Activated naive CD4-positive, alpha-beta T cell treated with anti-CD3 and anti-CD28 coated beads, Interleukin-2, amount 10 ng/mL, durations not matched to agents 7 days and 5 days (primary cell): ENCODE results near the gene RRP12.
A peak's percentile ranks its signal among the peaks of the same experiment; 100 is the strongest.
"Not testable (repeated sequence)": the region's sequence is repeated elsewhere in the genome, so short reads cannot be mapped to it uniquely, and the experiment has no call there.

Experiments used
- CTCF ChIA-PET: fragments of 350-600 bp; sonication (Branson Sonifier 250); formaldehyde crosslinking; loops from one replicate; lab custom pipeline; 2021; ENCODE audit warnings: antibody characterized with exemption; lab: Charles Lee
- DNase-seq: peaks from one replicate; pipeline ENCODE4 v3.0.0-alpha.2; 2020
- H3K27ac Mint-ChIP-seq: one replicate; pipeline ENCODE4 v1.8.0; 2021; ENCODE audit warnings: mild to moderate bottlenecking, moderate library complexity, mixed read lengths
- H3K27me3 Mint-ChIP-seq: one replicate; pipeline ENCODE4 v1.8.0; 2021; ENCODE audit warnings: mild to moderate bottlenecking, mixed read lengths
- H3K36me3 Mint-ChIP-seq: one replicate; pipeline ENCODE4 v1.8.0; 2021; ENCODE audit warnings: mixed read lengths
- H3K4me1 Mint-ChIP-seq: one replicate; pipeline ENCODE4 v1.8.0; 2021; ENCODE audit warnings: mixed read lengths
- H3K4me3 Mint-ChIP-seq: one replicate; pipeline ENCODE4 v1.8.0; 2021; ENCODE audit warnings: mild to moderate bottlenecking, moderate library complexity, mixed read lengths
- H3K9me3 Mint-ChIP-seq: one replicate; pipeline ENCODE4 v1.8.0; 2021; ENCODE audit warnings: mixed read lengths

The RRP12 gene

DNA sequence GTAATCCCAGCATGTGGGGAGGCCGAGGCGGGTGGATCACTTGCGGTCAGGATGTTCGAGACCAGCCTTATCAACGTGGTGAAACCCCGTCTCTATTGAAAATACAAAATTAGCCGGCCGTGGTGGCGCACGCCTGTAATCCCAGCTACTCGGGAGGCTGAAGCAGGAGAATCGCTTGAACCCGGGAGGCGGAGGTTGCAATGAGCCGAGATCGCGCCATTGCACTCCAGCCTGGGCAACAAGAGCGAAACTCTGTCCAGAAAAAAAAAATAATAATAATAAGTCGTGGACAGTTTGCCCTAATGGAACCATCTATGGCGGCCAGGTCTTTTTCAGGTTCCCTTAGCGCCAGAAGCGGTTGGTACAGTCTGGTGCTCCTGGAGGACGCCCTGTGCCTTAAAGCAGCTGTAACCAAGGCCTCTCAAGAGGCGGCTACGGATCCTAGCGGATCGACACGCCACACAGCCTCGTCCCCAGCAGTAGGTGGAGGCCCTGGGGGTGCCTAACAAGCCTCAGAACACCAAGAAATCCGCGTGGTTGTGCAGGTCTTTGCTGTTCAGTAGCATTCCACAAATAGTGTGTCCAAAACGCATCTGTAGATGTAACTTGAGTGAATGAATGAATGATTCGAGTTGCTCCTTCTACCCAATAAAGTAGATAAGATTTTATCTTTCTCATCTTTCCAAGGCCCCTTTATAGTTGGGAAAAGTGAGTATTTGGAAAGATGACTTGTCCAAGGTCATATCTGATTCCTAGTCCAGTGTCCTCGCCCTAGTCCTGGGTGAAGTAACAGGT, 25.8 kb upstream of the RRP12 start:
- H3K9me3 Mint-ChIP-seq = no peaks in the 10 kb centered on the region
- H3K36me3 Mint-ChIP-seq = peaks cover 50% of the 10 kb centered on the region
- no peak for DNase-seq
- H3K4me3 Mint-ChIP-seq = peak overlapping the region; percentile 88
- peak overlapping the region; percentile 94 for H3K27ac Mint-ChIP-seq
- H3K4me1 Mint-ChIP-seq = peaks cover 49% of the 10 kb centered on the region
- CTCF ChIA-PET = interaction anchor here (1.0 to 3.7 kb wide), 7 partner anchors 9 to 37 kb away, joined by 3 to 24 read pairs (median 5); partner anchors contain the start of gene RRP12
- H3K27me3 Mint-ChIP-seq = peaks cover 3% of the 10 kb centered on the region

DNA sequence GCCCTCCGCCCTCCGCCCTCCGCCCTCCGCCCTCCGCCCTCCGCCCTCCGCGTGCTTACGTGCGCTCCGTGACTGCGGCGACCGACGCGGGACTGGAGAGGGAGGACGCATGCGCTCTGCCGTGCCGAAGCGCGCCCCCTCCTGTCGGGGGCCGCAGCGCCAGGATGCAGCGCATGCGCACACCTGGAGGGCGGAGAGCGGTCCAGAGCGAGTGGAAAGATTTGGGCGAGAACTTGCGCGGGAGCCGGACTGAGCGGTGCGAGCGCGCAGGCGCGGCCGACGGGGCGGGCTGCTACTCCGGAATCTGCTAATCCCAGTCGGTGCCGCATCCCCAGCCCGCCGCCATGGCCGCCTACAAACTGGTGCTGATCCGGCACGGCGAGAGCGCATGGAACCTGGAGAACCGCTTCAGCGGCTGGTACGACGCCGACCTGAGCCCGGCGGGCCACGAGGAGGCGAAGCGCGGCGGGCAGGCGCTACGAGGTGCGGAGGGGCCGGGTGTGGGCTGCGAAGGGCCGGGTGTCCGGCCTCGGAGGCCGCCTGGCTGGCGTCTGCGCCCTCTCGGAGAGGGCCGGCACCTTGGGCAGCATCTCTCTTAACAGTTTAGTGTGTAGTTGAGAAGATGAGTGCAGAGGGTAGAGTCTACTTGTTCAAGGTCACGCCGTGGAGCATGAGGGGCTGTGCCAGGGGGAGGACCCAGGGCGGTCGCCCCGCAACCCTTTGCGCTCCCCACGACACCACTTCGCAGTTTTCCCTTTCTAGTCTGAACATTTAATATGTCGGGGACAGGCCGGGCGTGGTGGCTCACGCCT, 25.0 kb upstream of the RRP12 start, which contains the start of gene PGAM1:
Gene PGAM1, plus strand, starts transcription at position 228 of the 812 bp plus-strand sequence. Its CDS starts 117 bp downstream, at position 345.
- H3K4me1 Mint-ChIP-seq = peaks cover 54% of the 10 kb centered on the region
- CTCF ChIA-PET = interaction anchor here (3.7 kb wide), 1 partner anchor 17 kb away, joined by 24 read pairs; no protein-coding TSS in a partner anchor
- peak within 1 kb of the TSS; percentile 94 for H3K27ac Mint-ChIP-seq
- DNase-seq = peak; percentile 95
- H3K4me3 Mint-ChIP-seq = peak within 1 kb of the TSS; percentile 88
- peaks cover 43% of the 10 kb centered on the region for H3K36me3 Mint-ChIP-seq
- peaks cover 3% of the 10 kb centered on the region for H3K27me3 Mint-ChIP-seq
- no peaks in the 10 kb centered on the region for H3K9me3 Mint-ChIP-seq

DNA sequence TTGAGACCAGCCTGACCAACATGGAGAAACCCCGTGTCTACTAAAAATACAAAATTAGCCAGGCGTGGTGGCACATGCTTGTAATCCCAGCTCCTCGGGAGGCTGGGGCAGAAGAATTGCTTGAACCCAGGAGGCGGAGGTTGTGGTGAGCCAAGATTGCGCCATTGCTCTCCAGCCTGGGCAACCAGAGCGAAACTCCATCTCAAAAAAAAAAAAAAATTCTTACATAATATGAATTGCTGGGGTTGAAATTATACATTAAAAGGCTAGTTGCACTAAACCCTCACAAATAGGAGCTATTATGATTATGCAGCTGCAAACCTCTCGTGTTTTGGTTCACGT, 22.6 kb upstream of the RRP12 start:
- not testable (repeated sequence) for H3K9me3 Mint-ChIP-seq, DNase-seq, H3K27me3 Mint-ChIP-seq, H3K4me3 Mint-ChIP-seq
- Mint-ChIP-seq H3K36me3 (peaks cover 25% of the 10 kb centered on the region), H3K27ac (peak overlapping the region; percentile 96), H3K4me1 (peaks cover 55% of the 10 kb centered on the region)
- CTCF ChIA-PET = interaction anchor here (1.3 to 6.6 kb wide), 3 partner anchors 10 to 22 kb away, joined by 4 to 60 read pairs (median 22); partner anchors contain the start of gene RRP12

DNA sequence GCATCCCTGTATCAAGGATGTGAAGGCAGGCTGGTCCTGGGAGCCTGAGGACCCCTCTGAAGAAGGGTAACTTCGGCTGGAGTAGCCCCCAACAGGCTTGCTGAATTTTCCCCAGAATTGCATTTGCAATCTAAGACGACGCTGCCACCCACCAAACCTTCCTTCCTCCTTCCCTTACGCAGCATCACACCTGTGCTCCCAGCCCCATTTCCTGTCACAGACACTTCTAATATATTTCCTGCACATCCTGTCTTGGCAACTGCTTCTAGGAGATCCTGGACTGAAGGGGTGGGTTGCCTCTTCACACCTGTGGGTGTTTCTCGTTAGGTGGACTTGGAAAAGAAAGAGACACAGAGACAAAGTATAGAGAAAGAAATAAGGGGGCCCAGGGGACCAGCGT, 15.4 kb upstream of the RRP12 start:
- CTCF ChIA-PET = no interaction called here
- Mint-ChIP-seq H3K36me3 (no peaks in the 10 kb centered on the region), H3K4me1 (peaks cover 73% of the 10 kb centered on the region), H3K27ac (peak overlapping the region; percentile 90), H3K9me3 (no peaks in the 10 kb centered on the region), H3K4me3 (no peak overlapping the region), H3K27me3 (no peaks in the 10 kb centered on the region)
- no peak for DNase-seq

DNA sequence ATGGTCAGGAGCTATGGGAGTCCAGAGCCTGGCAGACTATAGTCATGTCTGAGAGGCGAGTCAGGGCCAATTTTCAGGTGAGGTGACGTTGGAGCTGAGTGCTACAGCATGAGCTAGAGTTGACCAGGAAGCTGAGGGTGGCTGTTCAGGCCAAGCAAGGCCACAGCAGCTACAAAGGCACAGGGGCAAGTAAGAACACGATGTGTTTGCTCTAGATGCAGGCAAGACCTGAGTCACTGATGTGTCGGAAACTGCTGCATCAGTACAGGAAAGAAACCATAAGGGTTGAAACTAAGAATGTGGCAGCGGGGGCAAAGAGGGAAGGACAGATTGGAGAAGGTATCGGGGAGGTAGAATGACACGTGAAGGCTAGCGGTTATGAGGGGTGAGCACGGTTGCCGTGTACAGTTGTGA, 11.8 kb upstream of the RRP12 start:
- Mint-ChIP-seq H3K4me1 (peaks cover 49% of the 10 kb centered on the region), H3K36me3 (no peaks in the 10 kb centered on the region), H3K27me3 (no peaks in the 10 kb centered on the region), H3K4me3 (no peak overlapping the region), H3K27ac (peak overlapping the region; percentile 50), H3K9me3 (no peaks in the 10 kb centered on the region)
- CTCF ChIA-PET = interaction anchor here (1.2 to 2.6 kb wide), 3 partner anchors 11 to 141 kb away, joined by 4 to 22 read pairs (median 6); partner anchors contain the start of gene RRP12
- DNase-seq = peak; percentile 48

DNA sequence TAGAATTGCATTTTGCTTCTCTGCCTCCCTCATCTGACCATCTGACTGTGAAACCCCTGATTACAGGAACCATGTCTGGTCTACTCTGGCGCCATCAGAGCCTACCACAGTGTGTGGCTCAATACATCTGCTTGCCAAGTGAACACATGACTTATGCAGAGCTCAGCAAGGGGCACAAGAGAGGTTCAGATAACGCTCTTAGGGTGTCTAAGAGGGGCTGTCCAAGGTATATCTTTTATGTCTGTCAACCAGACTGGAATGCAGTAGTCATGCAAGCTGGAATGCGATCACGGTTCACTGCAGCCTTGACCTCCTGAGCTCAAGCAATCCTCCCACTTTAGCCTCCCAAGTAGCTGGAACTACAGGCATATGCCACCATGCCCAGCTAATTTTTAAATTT, 10.3 kb upstream of the RRP12 start:
- Mint-ChIP-seq H3K4me3 (no peak overlapping the region), H3K27ac (no peak overlapping the region), H3K4me1 (peaks cover 44% of the 10 kb centered on the region), H3K36me3 (no peaks in the 10 kb centered on the region), H3K9me3 (no peaks in the 10 kb centered on the region), H3K27me3 (no peaks in the 10 kb centered on the region)
- CTCF ChIA-PET = interaction anchor here (0.9 kb wide), 1 partner anchor 16 kb away, joined by 4 read pairs; no protein-coding TSS in a partner anchor
- DNase-seq = no peak

DNA sequence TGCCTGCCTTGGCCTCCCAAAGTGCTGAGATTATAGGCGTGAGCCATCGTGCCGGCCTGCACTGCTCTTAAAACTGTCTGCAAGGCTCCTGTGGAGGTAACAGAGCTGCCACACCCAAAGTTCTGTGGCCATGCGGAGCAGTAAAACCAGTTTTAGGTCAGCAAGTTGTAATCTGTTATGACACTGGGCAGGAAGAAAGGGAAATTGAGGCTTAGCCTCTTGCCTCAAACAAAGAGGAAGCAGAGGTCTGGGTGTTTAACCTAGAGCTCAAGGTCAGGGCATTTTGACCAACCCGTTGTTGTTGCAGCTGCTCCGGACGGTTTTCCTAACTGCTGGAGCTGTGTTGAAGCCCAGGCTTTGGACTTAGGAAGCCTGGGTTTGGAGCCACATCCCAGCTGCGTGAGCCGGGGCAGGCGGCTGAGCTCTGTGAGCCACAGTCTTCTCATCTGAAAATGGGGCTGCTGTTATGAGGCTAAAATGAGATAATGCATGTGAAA, 7.4 kb upstream of the RRP12 start:
- H3K4me1 Mint-ChIP-seq = peaks cover 21% of the 10 kb centered on the region

DNA sequence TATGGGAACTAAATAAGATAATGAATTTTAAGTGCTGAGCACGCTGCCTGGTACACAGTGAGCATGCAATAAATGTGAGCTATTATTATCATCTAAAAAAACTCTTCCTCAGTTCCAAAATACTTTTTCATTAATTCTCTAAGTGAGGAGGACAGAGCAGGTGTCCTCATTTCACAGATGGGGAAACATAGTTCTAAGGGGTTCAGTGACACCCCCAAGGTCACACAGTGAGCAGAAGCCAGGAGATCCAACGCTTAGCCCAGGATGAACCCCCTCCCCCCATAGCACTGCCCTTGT, 6.8 kb upstream of the RRP12 start:
- peaks cover 16% of the 10 kb centered on the region for H3K4me1 Mint-ChIP-seq
- CTCF ChIA-PET = interaction anchor here (0.5 to 4.9 kb wide), 10 partner anchors 13 to 144 kb away, joined by 3 to 60 read pairs (median 12); no protein-coding TSS in a partner anchor
- no peaks in the 10 kb centered on the region for H3K36me3 Mint-ChIP-seq
- no peak overlapping the region for H3K4me3 Mint-ChIP-seq
- peaks cover 4% of the 10 kb centered on the region for H3K27me3 Mint-ChIP-seq
- H3K27ac Mint-ChIP-seq = no peak overlapping the region
- H3K9me3 Mint-ChIP-seq = no peaks in the 10 kb centered on the region
- no peak for DNase-seq

More for the DNA sequence above, 7.4 kb upstream of the RRP12 start:
- CTCF ChIA-PET = interaction anchor here (1.0 to 4.9 kb wide), 7 partner anchors 12 to 143 kb away, joined by 4 to 60 read pairs (median 24); no protein-coding TSS in a partner anchor
- Mint-ChIP-seq H3K36me3 (no peaks in the 10 kb centered on the region), H3K4me3 (no peak overlapping the region), H3K9me3 (no peaks in the 10 kb centered on the region), H3K27me3 (peaks cover 4% of the 10 kb centered on the region), H3K27ac (no peak overlapping the region)
- no peak for DNase-seq

DNA sequence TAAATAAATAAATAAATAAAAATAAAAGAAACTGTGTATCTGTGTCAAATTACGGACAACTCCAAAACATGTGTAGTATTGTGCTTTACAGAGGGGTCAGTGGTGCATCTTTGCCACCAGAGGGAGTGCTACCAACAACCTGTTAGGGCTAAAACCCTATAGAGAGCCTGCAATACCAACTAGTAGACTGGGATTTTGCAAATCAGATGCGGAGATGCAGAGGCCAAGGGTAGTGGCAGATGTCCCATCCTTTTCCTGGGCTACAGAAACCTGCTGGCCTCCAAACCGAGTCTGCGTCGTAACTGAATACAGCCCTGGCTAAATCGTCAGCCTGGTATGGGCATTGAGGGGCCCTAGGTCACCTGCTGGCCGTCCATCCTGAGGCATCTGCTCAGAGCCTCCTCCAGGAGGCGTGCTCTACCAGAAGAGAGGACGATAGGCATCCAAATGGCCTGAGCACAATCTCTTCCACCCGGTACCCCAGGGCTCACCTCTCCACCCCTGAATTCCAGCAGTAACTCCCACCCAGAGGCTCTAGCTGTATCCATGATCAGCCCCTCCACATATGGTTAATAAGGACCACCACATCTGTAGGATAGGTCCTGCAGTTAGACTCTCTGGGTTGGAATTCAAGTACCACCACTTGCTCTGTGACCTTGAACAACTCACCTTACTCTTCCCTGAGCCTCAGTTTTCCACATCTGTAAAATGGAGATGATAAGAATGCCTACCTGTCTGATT, 6.2 kb upstream of the RRP12 start:
- peak overlapping the region; percentile 5 for H3K4me3 Mint-ChIP-seq
- no peaks in the 10 kb centered on the region for H3K36me3 Mint-ChIP-seq
- H3K9me3 Mint-ChIP-seq = no peaks in the 10 kb centered on the region
- peaks cover 4% of the 10 kb centered on the region for H3K27me3 Mint-ChIP-seq
- DNase-seq = peak; percentile 73
- peak overlapping the region; percentile 24 for H3K27ac Mint-ChIP-seq
- CTCF ChIA-PET = interaction anchor here (0.5 to 4.9 kb wide), 13 partner anchors 14 to 145 kb away, joined by 3 to 60 read pairs (median 5); no protein-coding TSS in a partner anchor
- H3K4me1 Mint-ChIP-seq = peaks cover 13% of the 10 kb centered on the region

DNA sequence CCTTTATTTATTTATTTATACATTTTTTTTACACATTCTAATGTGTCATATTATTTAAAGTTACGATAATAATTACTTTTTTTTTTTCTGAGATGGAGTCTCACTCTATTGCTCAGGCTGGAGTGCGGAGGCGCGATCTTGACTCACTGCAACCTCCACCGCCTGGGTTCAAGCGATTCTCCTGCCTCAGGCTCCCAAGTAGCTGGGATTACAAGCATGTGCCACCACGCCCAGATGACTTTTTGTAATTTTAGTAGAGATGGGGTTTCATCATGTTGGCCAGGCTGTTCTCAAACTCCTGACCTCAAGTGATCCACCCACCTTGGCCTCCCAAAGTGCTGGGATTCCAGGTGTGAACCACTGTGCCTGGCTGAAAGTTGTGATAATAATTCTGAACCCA, 5.3 kb upstream of the RRP12 start:
- H3K36me3 Mint-ChIP-seq, H3K27me3 Mint-ChIP-seq, H3K4me3 Mint-ChIP-seq, H3K9me3 Mint-ChIP-seq, H3K27ac Mint-ChIP-seq, DNase-seq: not testable (repeated sequence)
- CTCF ChIA-PET = interaction anchor here (0.8 to 4.9 kb wide), 8 partner anchors 15 to 145 kb away, joined by 3 to 60 read pairs (median 14); no protein-coding TSS in a partner anchor
- peaks cover 14% of the 10 kb centered on the region for H3K4me1 Mint-ChIP-seq

DNA sequence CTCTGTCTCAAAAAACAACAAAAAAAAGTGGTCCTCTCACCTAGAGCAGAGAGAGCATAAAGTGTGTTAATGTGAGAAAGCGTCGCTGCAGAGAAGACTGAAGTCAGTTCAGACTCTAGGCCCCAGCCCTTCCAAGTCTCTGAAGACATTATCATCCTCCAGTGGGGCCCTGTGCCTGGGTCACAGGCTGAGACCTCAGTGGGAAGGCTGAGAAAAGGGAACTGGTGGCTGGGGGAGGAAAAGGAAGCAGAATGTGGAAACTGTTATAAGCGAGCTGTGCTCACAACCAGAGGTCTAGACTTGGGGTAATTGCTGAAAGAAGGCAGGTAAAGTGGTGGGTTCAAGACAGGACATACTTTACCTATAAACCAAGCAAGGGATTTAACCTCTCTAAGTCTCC, 4.9 kb upstream of the RRP12 start:
- peaks cover 8% of the 10 kb centered on the region for H3K27me3 Mint-ChIP-seq
- peaks cover 18% of the 10 kb centered on the region for H3K4me1 Mint-ChIP-seq
- CTCF ChIA-PET = interaction anchor here (1.2 to 4.9 kb wide), 6 partner anchors 15 to 146 kb away, joined by 5 to 60 read pairs (median 18); no protein-coding TSS in a partner anchor
- no peak overlapping the region for H3K4me3 Mint-ChIP-seq
- no peak overlapping the region for H3K27ac Mint-ChIP-seq
- no peaks in the 10 kb centered on the region for H3K9me3 Mint-ChIP-seq
- H3K36me3 Mint-ChIP-seq = no peaks in the 10 kb centered on the region
- no peak for DNase-seq

DNA sequence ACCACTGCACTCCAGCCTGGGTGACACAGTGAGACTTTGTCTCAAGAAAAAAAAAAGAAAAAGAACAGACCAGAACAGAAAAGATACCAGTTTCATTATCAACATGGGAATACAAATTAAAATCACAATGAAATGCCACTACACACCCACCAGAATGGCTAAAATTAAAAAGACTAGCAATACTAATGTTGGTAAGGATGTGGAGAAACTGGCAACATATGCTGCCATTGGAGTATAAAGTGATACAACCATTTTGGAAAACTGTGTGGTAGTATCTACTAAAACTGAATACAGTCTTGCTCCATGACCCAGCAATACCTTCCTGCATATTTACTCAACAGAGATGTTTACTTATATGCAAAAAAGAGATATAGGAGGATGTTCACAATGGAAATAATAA, 2.9 kb upstream of the RRP12 start:
- Mint-ChIP-seq H3K27ac (no peak overlapping the region), H3K4me1 (peaks cover 27% of the 10 kb centered on the region), H3K36me3 (no peaks in the 10 kb centered on the region), H3K9me3 (no peaks in the 10 kb centered on the region), H3K27me3 (peaks cover 8% of the 10 kb centered on the region), H3K4me3 (no peak overlapping the region)
- CTCF ChIA-PET = interaction anchor here (1.0 to 1.5 kb wide), 3 partner anchors 16 to 91 kb away, joined by 3 to 4 read pairs (median 4); no protein-coding TSS in a partner anchor
- DNase-seq = no peak

DNA sequence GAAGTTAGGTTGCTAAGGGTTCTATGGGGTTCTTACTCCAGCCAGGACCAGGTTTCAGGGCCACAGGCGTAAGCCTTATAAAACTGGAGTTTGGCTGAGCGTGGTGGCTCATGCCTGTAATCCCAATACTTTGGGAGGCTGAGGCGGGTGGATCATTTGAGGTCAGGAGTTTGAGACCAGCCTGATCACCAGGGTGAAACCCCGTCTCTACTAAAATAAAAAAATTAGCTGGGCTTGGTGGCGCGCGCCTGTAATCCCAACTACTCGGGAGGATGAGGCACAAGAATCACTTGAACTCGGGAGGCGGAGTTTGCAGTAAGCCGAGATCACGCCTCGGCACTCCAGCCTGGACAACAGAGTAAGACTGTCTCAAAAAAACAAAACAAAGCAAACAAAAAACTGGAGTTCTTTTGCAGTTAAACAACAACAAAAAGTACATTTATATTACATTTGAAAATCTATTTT, 347 bp upstream of the RRP12 start:
- DNase-seq = no peak
- CTCF ChIA-PET = interaction anchor here (0.7 to 3.1 kb wide), 10 partner anchors 11 to 151 kb away, joined by 3 to 18 read pairs (median 4); no protein-coding TSS in a partner anchor
- no peaks in the 10 kb centered on the region for H3K36me3 Mint-ChIP-seq
- peaks cover 16% of the 10 kb centered on the region for H3K4me1 Mint-ChIP-seq
- H3K27ac Mint-ChIP-seq = peak overlapping the region; percentile 95
- H3K27me3 Mint-ChIP-seq = peaks cover 8% of the 10 kb centered on the region
- no peaks in the 10 kb centered on the region for H3K9me3 Mint-ChIP-seq
- peak overlapping the region; percentile 95 for H3K4me3 Mint-ChIP-seq
